ENCODE results near the gene NSRP1.
A peak's percentile ranks its signal among the peaks of the same experiment; 100 is the strongest.
"Not testable (repeated sequence)": the region's sequence is repeated elsewhere in the genome, so short reads cannot be mapped to it uniquely, and the experiment has no call there.

The NSRP1 gene, protein sequence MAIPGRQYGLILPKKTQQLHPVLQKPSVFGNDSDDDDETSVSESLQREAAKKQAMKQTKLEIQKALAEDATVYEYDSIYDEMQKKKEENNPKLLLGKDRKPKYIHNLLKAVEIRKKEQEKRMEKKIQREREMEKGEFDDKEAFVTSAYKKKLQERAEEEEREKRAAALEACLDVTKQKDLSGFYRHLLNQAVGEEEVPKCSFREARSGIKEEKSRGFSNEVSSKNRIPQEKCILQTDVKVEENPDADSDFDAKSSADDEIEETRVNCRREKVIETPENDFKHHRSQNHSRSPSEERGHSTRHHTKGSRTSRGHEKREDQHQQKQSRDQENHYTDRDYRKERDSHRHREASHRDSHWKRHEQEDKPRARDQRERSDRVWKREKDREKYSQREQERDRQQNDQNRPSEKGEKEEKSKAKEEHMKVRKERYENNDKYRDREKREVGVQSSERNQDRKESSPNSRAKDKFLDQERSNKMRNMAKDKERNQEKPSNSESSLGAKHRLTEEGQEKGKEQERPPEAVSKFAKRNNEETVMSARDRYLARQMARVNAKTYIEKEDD

DNA sequence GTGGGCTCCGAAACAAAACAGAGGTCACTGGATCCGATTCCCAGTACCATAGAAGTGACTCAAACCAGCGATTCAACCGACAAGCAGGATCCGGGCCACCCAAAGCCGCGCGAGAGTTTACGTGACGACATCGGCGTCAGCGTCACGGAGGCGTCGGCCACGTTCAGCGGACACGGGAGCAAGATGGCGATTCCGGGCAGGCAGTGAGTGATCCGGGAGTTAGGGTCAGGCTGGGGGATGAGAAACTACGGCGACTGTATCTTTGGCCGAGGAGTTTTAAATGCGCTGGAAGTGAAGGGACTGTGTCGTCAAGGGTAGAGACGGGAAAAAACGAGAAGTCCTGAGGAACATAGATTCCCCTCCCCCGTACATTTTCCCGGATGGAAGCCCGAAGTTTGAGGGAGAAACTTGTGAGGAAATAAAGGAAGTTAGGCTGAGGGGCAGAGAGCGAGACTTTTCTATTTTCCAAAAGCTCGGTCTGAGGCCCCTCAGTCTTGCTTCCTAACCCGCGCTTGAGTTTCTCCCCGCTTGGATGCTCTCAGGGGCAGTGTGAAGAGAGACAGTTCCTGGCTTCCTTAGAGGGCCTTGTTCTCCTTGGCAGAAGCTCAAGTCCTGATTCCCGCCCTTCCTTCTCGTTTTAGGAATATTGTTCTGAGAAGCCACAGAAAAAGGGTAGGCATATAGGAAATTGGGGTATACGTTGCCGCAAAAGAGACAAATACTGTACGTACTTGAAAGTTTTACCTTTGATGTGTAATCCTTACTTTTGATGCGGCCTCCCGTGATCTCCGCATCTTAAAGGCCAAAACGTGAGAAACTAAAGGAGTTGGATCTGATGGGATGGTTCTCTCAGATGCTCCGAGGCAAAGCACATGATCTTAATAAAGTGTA, at the start of gene NSRP1:
Gene NSRP1 (plus strand): TSS at position 156 of the 891 bp plus-strand sequence. CDS start 28 bp downstream, at position 184.
- DNase-seq, result peak; percentile 90

DNA sequence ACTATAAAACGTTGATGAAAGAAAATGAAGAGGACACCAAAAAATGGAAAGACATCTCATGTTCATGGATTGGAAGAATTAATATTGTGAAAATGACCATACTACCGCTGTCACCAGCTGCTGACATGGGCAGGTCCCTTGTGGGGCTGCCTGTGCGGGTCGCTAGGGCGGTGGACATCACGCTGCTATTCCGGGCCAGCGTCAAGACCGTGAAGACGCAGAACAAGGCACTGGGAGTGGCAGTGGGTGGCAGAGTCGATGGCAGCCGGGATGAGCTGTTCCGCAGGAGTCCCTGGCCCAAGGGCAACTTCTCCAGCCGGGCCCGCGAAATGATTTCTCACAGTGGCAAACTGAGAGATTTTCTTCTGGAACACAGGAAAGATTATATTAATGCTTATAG, 48.2 kb upstream of the NSRP1 start:
- DNase-seq, result no peak

DNA sequence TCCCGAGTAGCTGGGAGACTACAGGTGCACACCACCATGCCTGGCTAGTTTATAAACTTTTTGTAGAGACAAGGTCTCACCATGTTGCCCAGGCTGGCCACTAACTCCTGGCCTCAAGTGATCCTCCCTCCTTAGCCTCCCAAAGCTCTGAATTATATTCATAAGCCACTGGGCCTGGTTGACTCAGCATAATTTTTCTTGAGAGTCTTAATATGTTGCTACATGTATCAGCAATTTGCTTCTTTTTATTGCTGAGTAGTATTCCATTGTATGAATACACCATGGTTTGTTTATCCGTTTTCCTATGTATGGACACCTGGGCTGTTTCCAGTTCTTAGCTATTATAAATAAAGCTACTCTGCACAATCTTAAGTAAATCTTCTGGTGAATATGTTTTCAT, 42.4 kb upstream of the NSRP1 start:
- no peak for DNase-seq

DNA sequence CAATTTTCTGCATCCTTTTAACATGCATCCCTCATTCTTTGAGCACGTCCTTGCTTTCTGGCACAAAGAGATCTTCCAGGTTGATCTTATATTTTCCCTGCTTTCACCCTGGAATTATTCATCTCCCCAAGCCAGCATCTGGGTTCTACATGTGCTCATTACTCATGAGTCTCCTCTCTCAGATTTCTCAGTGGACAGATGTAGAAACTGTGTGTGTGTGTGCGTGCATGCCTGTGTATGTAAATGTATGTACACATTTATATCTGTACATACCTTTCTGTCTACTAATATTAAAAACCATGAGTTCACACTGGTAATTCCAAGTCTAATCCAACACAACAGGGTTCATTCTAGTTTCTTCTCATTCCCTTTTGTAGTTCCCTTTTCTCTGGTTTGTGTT, 41.9 kb upstream of the NSRP1 start:
- no peak for DNase-seq

- no peak for DNase-seq
These were observed 33.8 kb upstream of the NSRP1 start for GRCh38 chr17:30082773-30083172.

DNA sequence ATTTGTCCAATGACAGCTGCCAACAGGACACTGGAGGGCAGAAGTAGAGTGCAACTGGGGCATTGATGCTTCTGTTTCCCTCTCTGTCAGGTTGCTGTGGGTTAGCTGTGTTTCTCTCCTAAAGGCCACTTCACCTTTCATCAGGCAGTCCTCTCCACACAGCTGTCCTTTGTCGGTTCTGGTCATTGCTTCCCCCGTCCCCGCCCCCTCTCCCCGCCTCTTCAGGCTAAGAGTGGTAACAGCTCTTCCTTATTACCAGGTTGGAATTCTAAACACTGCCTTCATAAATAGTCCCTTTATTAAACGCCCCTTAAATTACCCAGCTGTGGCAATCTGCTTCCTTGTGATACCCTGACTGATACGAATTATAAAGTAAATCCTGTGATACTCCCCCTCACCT, 31.8 kb upstream of the NSRP1 start:
- no peak for DNase-seq

DNA sequence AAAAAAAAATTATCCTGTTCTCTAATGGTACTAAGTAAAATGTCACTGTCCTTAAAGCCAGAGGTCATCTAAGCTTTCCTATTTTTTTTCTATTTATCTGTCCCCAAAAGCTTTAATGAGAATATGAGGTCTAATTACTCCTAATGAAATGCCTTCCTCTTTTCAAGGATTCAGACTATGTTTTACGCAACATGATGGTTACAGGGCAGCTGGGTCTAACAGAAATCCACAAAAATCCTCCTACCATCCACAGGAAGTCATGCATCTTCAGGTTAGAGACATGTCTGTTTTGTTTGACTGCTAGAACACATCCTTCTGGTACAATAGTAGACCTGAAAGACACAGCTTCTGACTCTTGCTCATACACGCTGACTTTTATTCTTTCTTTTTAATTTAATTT, 29.7 kb upstream of the NSRP1 start:
- no peak for DNase-seq

- not testable (repeated sequence) for DNase-seq
These were observed 29.2 kb upstream of the NSRP1 start for GRCh38 chr17:30087431-30087830.

DNA sequence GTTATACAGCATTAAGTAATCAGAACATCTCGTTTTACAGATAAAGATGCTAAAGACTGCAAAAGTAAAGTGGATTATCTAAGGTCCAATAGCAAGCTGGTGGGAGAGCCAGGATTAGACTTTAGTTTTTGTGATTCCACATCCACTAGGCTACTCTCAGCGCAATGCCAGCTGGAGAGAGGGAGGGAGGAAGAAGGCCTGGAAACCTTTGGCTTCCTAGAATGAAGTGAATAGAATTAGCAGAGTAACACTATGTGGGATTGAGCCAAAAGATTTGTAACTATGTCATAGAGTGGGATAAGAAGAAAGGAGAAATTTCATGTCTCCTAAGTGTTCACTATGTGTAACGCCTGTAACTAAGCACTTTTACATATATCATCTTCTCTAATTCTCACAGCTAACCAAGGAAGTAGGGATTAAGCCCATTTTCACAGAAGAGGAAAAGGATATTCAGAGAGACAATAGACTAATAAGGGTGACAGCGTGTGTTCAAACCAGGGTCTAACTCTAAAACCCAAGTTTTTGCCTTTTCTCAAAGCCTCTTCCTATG, 25.4 kb upstream of the NSRP1 start:
- no peak for DNase-seq

DNA sequence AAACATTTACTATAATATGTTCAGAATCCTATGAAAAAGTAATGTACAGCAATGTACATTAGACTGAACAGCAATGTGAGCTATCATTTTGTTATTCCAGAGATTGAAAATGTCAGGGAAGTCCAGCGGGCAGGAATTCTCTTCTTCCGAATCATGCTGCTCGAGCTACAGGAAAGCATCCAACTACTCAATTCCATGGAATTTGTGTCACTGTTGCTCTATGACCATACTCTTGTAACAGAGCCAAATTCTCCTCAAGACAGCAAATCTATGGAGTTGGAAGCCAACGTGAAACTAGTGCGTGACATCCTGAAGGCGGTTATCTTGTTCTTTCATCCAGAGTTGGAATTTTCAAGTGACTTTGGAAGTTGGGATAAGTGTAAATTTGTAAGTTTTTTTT, 24.8 kb upstream of the NSRP1 start:
- no peak for DNase-seq

GRCh38 chr17:30092886-30093285, 23.7 kb upstream of the NSRP1 start:
- DNase-seq, result no peak

DNA sequence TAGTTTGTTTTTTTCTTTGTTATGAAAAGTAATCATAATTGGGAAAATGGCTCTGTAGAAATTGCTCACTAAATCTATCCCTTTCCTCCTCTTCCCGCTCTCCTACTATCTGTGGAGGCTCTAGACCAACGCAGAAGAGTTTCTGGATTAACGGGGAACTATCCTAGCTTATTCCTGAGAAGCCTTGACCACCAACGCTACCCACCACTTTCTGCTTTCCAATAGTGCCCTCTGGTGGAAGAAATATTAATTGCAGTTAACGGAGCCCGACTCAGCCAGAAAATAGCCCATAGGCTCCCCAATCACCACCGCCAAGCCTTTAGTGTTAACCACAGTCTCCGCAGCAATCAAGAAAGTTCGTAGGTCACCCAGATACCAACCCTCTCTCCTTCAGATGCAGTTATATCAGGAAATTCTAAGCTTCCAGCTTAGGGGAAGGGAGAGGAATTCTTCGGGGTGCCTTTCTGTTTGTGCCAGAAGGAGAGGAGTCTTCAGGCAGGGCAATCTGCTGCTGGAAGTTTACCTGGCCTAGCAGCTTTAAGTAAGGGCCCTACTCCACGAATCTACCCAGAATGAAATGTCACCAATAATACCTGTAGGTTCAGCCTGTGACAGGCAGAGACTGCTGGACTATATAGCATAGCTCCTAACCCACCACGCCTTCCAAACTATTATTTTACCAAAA, 23.0 kb upstream of the NSRP1 start:
- peak; percentile 73 for DNase-seq

DNA sequence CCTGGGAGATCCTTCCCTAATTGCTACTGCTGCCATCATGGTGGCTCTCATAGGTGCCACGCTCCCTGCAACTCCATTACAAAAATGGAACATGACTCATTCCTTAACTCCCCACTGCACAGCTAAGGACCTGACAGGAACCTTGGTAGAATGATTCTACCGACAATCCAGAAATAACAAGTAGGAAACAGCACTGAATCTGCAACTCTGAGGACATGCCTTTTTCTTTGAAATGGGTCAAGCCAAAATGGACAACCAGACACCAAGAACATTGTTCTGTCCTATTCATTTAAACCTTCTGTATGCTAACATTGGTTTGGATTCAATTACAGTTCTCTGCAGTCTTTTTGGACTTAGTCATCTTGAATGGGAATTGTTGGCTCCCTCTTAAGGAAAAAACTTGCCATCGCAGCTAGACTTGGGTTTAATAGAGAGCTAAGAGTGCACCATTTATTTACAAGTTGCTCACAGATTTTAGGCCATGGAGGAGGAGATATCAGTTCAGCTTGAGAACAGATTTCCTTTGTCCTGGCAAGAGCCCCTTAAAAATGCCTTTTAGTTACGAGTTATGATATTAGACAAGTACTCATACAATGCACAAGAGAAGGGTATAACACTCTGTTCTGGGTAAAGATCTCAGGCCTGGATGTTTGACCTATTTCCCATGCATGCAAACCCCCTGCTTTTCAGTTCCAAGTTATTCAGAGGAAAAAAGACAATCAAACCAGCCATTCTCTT, 20.9 kb upstream of the NSRP1 start:
- DNase-seq, result peak; percentile 28

DNA sequence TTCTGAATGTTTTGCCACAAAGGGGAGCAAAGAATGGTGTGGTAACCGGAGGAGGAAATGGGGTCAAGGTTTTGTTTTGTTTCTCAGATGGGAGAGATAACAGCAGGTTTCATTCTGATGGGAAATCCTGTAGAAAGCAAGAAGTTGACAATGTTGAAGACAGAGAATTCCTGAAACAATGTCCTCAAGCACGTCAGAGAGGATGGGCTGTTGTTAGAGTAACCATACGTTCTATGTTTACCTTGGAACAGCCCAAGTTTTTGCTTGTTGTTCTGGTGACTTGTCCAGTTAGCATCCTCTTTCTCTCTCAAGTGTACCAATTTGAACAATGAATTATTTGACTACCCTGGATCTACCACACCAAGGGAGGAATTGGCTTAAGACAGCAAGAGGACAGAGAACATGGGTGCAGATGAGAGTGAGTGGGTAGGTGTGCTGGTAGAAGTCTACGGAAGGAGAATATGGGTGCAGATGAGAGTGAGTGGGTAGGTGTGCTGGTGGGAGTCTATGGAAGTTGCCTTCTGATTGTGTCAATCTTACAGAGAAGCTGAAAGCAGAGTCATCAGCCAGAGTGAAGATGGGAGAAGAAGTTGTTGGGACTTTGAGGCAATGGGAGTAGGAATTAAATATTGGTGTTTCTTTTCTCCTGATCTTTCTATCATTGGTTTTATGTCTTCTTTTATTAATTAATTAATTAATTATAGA, 14.8 kb upstream of the NSRP1 start:
- no peak for DNase-seq

DNA sequence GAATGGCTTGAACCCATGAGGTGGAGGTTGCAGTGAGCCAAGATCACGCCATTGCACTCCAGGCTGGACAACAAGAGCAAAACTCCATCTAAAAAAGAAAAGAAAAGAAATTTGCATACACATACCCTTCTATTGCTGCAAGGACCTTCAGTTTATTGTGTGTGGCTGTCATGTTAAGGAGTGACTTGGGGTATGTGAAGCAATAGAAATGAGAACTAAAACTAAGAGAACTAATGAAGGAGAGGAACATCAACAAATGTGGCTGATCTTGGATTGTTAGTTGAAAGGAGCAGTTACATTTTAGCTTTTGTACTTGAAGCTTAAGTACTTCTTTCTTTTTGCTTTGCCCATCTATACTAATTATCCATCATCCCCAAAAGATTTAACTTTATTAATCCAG, 12.7 kb upstream of the NSRP1 start:
- no peak for DNase-seq

GRCh38 chr17:30104575-30105339, 11.9 kb upstream of the NSRP1 start:
- DNase-seq, result peak; percentile 83

DNA sequence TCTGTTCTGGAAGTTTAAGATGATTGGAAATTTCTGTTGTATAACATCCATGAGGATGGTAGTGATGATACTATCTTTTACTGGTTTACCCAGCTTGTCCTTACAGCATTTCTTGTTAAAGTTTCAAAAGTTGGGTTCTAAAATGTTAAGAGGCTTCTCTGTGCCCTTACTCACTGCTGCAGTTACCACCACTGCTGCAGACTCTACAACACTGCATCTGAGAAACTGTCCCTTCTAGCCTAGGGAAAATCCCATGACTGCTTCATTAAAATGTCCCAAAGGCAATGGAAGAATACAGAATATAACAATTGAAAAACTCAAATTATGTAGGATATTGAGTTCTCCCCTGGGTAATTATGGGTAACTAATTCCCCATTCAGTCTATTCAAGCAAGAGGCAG, 3.8 kb upstream of the NSRP1 start:
- DNase-seq, result no peak

DNA sequence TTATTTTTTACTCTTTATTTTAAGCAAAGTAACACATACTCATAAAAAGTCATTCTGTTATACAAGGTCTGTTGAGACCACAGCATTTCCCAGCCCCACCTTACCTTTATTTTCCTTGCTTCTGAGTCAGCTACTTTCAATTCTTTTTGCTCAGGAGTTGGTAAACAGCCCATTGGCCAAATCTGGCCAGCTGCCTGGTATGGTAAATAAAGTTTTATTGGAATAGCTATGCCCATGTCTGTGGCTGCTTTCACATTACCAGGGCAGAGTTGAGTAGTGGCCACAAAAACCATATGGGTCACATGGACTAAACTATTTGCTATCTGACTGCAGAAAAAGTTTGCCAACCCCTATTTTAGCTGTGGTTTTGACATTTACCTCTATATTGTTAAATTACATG, 3.4 kb upstream of the NSRP1 start:
- no peak for DNase-seq

DNA sequence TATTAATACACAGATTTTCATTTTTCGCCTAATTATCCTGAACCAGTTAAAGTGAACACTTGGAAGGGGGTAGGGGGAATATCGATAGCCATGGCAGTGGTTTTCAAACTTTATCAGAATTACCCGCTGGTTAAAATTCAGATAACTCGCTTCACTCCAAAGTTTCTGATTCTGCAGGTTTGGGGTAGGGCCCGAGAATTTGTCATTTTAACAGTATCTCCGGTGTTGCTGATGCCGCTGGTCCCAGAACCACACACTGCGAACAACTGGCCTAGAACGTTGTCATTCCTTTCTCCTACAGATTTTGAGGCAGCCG, 313 bp upstream of the NSRP1 start:
- DNase-seq, result no peak

GRCh38 chr17:30117675-30118081, 1.1 kb downstream of the NSRP1 start:
- no peak for DNase-seq

- not testable (repeated sequence) for DNase-seq
These were observed 2.0 kb downstream of the NSRP1 start for GRCh38 chr17:30118635-30119034.

Data from midbrain (tissue), 1 donor.